GM21825 (cell line): ENCODE data around the gene ZNF333.

ENCODE experiments used
- ATAC-seq: cut with Tn5 transposase; IDR thresholded peaks from one replicate; pipeline ENCODE4 v1.9.1; 2021; ENCODE audit warnings: mild to moderate bottlenecking, moderate library complexity; ENCODE audit not compliant: unreplicated experiment

ZNF333 gene

GRCh38 chr19:14689598-14690503, at the start of gene ZNF333:
Gene ZNF333 (plus strand): TSS chr19:14690048. CDS start chr19:14693492, 3,444 bp downstream.
- ATAC-seq, result peak; percentile 83

DNA sequence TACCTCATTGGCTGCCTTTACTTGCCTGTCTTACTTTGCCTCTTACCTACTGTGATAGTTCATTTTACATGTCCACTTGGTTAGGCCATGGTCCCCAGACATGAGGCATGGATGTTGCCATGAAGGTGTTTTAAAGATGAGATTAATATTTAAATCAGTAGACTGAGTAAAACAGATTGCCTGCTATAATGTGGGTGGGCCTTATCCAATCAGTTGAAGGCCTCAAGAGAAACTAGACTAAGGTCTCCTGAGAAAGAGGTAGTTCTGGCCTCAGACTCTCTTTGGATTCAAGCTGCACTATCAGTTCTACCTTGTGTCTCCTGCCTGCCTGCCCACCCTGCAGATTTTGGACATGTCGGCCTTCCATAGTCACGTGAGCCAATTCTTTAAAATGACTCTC, 41.3 kb upstream of the ZNF333 start:
- ATAC-seq, result no peak

DNA sequence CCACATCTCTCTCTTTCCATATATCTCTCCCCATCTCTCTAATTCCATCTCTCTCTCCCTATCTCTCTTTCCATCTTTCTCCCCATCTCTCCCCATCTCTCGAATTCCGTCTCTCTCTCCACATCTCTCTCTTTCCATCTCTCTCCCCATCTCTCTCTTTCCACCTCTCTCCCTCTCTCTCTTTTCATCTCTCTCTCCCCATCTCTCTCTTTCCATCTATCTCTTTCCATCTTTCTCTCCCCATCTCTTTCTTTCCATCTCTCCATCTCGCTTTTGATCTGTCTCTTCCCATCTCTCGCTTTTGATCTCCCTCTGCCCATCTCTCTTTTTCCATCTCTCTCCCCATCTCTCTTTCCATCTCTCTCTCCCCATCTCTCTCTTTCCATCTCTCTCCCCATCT, 40.8 kb upstream of the ZNF333 start:
- no peak for ATAC-seq

DNA sequence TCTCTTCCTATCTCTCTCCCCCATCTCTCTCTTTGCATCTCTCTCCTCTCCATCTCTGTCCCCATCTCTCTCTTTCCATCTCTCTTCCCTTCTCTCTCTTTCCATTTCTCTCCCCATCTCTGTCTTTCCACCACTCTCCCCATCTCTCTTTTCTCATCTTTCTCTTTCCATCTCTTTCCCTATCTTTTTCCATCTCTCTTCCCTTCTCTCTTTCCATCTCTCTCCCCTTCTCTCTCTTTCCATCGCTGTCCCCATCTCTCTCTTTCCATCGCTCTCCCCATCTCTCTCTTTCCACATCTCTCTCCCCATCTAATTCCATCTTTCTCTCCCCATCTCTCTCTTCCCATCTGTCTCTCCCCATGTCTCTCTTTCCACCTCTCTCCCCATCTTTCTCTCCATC, 39.7 kb upstream of the ZNF333 start:
- ATAC-seq, result no peak

- ATAC-seq, result no peak
These were observed 34.9 kb upstream of the ZNF333 start for GRCh38 chr19:14654786-14655560.

- no peak for ATAC-seq
These were observed 34.1 kb upstream of the ZNF333 start for GRCh38 chr19:14655726-14656125.

DNA sequence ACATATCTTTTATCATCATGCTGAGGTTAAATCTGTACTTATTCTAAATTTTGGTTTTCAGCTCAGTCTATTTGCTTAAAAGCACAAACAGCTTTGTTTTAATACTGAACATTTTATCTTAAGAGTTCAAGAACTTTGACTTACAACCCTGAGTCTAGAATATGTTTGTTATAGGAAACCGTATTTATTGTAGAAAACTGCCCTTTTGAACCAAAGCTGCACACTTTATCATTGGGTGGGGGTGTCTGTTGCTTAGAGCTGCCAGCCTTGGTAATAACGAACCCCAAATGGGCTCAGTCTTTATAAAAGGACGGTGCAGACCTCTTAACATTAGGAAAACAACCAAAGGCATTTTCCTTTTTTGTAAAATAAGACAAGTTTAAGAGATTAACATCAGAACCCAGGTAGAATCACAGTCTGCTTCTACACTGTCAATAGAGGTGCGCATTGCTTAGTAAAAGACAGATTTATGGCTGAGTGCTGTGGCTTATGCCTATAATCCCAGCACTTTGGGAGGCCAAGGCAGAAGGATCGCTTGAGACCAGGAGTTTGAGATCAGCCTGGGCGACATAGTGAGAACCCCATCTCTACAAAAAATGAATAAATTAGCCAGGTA, 29.9 kb upstream of the ZNF333 start:
- no peak for ATAC-seq

DNA sequence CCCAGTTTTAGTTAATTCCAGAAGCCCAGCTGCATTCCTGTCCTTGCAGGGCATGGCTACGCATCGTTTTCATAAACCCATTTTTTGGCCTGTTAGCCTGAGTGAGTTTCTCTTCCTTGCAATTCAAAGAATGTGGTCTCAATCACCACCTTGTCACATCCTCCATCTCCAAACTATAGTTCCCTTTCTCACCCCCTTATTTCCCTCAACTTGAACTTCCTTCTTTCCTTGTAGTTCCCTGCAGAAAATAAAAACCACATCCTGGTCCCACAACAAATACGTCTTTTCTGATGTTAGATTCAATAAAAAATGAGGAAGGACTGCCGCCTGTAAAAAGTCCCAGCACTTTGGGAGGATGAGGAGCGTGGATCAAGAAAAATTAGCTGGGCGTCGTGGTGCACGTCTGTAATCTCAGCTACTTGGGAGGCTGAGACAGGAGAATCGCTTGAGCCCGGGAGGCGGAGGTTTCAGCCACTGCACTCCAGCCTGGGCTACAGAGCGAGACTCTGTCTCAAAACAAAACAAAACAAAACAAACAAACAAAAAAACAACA, 28.4 kb upstream of the ZNF333 start:
- no peak for ATAC-seq

GRCh38 chr19:14669940-14670339, 19.9 kb upstream of the ZNF333 start:
- ATAC-seq, result no peak

GRCh38 chr19:14670408-14670807, 19.4 kb upstream of the ZNF333 start:
- ATAC-seq, result no peak

GRCh38 chr19:14672188-14672872, 17.5 kb upstream of the ZNF333 start:
- ATAC-seq, result no peak

- ATAC-seq, result no peak
These were observed 16.8 kb upstream of the ZNF333 start for GRCh38 chr19:14673088-14673487.

DNA sequence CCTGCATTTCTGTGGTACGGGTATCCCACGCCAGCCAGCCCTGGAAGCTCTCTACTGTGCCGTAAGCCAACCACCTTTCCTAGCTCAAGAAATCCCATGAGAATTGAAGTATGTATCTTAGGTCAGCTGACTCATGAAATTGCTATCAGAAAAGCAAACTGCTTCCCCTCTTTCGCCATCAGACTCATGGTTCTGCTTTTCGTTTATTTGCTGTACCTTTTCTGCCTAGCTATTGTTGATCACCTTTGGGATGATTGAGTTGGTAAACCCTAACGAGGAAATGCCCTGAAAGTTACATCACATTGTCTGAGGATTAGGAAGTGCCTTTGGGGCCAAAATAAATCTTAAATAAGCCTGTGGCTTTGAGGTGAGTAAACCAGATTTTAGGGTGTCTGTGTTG, 15.1 kb upstream of the ZNF333 start, which contains the start of gene ADGRE3:
TSS of gene ADGRE3 (minus strand) at position 81 of the 400 bp plus-strand sequence. CDS start at position 7, 74 bp downstream.
- ATAC-seq, result no peak

GRCh38 chr19:14676762-14677161, 13.1 kb upstream of the ZNF333 start:
- no peak for ATAC-seq

DNA sequence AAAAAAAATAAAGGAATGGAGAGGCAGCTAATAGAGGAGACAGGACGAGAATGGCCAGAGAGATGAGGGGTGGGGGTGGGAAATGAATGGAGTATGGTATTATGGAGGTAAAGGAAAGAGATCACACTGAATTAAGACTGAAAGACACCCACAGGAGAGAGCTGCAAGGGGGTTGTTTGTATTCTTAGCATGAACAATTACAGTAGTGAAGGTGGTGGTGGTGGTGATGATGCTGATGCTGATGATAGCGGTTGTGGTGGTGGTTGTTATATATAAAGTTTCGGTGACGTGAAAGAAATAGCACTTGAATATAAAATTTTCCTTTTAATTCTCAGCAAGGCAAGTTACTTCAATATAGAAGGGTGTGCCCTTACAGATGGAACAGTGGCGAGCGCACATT, 12.4 kb upstream of the ZNF333 start:
- no peak for ATAC-seq

GRCh38 chr19:14678199-14678598, 11.6 kb upstream of the ZNF333 start:
- no peak for ATAC-seq

DNA sequence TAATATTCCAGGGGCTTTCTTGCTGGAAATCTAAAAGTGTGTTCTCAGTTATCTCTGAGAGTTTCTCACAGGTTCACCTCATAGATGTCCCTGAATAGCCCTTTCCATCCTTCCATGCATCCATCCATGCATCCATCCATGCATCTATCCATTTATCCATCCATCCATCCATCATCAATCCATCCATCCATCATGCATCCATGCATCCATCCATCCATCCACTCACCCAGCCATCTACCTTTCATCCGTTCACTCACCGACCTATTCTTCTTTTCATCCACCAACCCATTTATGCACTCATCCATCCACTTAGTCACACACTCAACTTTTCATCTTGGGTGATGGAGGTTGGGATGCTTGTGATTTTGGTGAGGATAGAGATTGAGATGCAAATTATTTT, 7.8 kb upstream of the ZNF333 start:
- ATAC-seq, result no peak

- no peak for ATAC-seq
These were observed 6.4 kb upstream of the ZNF333 start for GRCh38 chr19:14683439-14683838.

DNA sequence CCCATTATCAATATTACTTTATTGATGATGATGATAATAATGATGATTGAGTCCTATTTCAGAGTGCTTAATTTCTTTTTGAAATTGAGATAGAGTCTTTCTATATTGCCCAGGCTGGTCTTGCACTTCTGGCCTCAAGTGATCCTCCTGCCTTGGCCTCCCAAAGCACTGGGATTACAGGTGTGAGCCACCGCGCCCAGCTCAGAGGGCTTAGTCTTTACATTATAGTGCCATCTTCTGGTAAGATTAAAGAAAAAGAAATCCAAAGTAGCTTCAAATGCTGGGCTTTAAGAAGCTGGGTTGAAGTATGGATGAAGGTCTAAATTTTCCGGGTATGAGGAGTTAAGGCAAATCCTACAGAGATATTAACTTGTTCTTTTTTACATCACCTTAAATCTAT, 3.4 kb upstream of the ZNF333 start:
- no peak for ATAC-seq

DNA sequence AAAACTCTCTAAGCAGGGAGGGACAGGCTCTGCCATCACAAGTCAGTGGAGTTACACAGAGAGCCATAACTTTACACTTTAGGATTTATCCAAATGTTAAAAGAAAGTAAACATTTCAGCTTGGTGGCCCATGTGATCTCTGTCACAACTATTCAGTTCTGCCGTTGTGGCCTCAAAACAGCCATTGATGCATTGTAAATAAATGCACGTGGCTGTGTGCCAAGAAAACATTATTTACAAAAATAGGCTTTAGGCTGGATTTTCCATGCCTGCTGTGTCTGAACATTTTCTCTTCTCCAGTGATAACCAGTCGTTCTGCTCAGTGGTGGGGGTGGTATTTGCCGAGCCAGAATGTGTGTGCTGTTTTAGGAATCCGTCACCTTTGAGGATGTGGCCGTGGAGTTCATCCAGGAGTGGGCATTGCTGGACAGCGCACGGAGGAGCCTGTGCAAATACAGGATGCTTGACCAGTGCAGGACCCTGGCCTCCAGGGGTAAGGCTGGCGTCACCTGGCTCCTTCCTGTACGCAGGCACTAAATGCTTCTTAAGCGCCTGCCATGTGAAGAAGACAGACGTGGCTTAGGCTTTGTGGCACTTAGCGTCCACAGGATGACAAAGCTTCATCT, 4.9 kb downstream of the ZNF333 start:
- no peak for ATAC-seq
